ENCODE measurements around the gene UGT1A3.

GRCh38 chr2:233772153-233772552 is 43.3 kb downstream of the UGT1A3 start:
- TF ChIP-seq, protein P1, sequence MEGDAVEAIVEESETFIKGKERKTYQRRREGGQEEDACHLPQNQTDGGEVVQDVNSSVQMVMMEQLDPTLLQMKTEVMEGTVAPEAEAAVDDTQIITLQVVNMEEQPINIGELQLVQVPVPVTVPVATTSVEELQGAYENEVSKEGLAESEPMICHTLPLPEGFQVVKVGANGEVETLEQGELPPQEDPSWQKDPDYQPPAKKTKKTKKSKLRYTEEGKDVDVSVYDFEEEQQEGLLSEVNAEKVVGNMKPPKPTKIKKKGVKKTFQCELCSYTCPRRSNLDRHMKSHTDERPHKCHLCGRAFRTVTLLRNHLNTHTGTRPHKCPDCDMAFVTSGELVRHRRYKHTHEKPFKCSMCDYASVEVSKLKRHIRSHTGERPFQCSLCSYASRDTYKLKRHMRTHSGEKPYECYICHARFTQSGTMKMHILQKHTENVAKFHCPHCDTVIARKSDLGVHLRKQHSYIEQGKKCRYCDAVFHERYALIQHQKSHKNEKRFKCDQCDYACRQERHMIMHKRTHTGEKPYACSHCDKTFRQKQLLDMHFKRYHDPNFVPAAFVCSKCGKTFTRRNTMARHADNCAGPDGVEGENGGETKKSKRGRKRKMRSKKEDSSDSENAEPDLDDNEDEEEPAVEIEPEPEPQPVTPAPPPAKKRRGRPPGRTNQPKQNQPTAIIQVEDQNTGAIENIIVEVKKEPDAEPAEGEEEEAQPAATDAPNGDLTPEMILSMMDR (IDR thresholded peaks at IDR 0.05): no peak
- TF ChIP-seq POLR2A (IDR thresholded peaks at IDR 0.05): no peak

Measured in heart left ventricle (tissue), 13 donors.